CD4-positive, alpha-beta T cell treated with Interleukin-17A for 1 hour (primary cell): Measurements from ENCODE around the gene PKN2.
"Not testable (repeated sequence)": the region's sequence is repeated elsewhere in the genome, so short reads cannot be mapped to it uniquely, and the experiment has no call there.

Experiments
- DNase-seq: peaks from one replicate; pipeline ENCODE4 v3.0.0-alpha.2; 2020

The PKN2 gene

GRCh38 chr1:88800382-88801051 is 116.4 kb downstream of the PKN2 start:
- DNase-seq: peak; percentile 68

- no peak for DNase-seq
These were observed 117.6 kb downstream of the PKN2 start for GRCh38 chr1:88801575-88802208.

- no peak for DNase-seq
These were observed 118.3 kb downstream of the PKN2 start for GRCh38 chr1:88802404-88802803.

- DNase-seq: no peak
These were observed 118.9 kb downstream of the PKN2 start for GRCh38 chr1:88802950-88803349.

- DNase-seq: no peak
These were observed 119.4 kb downstream of the PKN2 start for GRCh38 chr1:88803444-88803843.

- no peak for DNase-seq
These were observed 128.3 kb downstream of the PKN2 start for GRCh38 chr1:88812366-88812765.

GRCh38 chr1:88813471-88813870 is 129.4 kb downstream of the PKN2 start:
- DNase-seq: no peak

- DNase-seq: not testable (repeated sequence)
These were observed 135.6 kb downstream of the PKN2 start for GRCh38 chr1:88819642-88820041.

- no peak for DNase-seq
These were observed 141.6 kb downstream of the PKN2 start for GRCh38 chr1:88825721-88826120.

GRCh38 chr1:88847643-88848042 is 163.6 kb downstream of the PKN2 start:
- no peak for DNase-seq

GRCh38 chr1:88851303-88852063 is 167.4 kb downstream of the PKN2 start:
- no peak for DNase-seq

- DNase-seq: no peak
These were observed 183.9 kb downstream of the PKN2 start for GRCh38 chr1:88867743-88868521.

GRCh38 chr1:88869644-88870043 is 185.6 kb downstream of the PKN2 start:
- not testable (repeated sequence) for DNase-seq

GRCh38 chr1:88873737-88874349 is 189.8 kb downstream of the PKN2 start:
- DNase-seq: no peak

- no peak for DNase-seq
These were observed 191.5 kb downstream of the PKN2 start for GRCh38 chr1:88875595-88875994.

GRCh38 chr1:88876573-88877365 is 192.7 kb downstream of the PKN2 start:
- DNase-seq: no peak

- DNase-seq: peak; percentile 42
These were observed 193.3 kb downstream of the PKN2 start for GRCh38 chr1:88877382-88877825.

GRCh38 chr1:88877911-88878310 is 193.8 kb downstream of the PKN2 start:
- DNase-seq: no peak

GRCh38 chr1:88878731-88879130 is 194.7 kb downstream of the PKN2 start:
- DNase-seq: no peak

GRCh38 chr1:88880717-88881116 is 196.6 kb downstream of the PKN2 start:
- DNase-seq: not testable (repeated sequence)

- DNase-seq: no peak
These were observed 199.1 kb downstream of the PKN2 start for GRCh38 chr1:88883156-88883555.
